ENCODE data around the gene SCN2A. TPM values are rescaled to one million over a fixed set of nuclear protein-coding genes. Genes with fewer than 3 reads are reported as not detected.

SCN2A gene
- total RNA-seq, 1 donor from 2014 or later = 0.16 TPM

GRCh38 chr2:165280356-165280755 lies 41.1 kb downstream of the SCN2A start:
- Mint-ChIP-seq H3K9me3 (no peaks in the 10 kb centered on the region), H3K4me1 (peaks cover 8% of the 10 kb centered on the region), H3K4me3 (no peak overlapping the region), H3K27me3 (no peaks in the 10 kb centered on the region), H3K27ac (no peak overlapping the region), H3K36me3 (ENCODE audit: low read depth) (no peaks in the 10 kb centered on the region)
- DNase-seq (no peak), ATAC-seq (ENCODE audit: low read depth) (no peak)
- intact Hi-C loops (cut with micrococcal nuclease) = no loop called here
- CTCF ChIA-PET = no interaction called here
- TF ChIP-seq CTCF (IDR thresholded peaks at IDR 0.05) = no peak
- POLR2A ChIA-PET = no interaction called here

GRCh38 chr2:165281387-165281786 lies 42.2 kb downstream of the SCN2A start:
- H3K4me1 Mint-ChIP-seq = peaks cover 8% of the 10 kb centered on the region

GRCh38 chr2:165283342-165283741 lies 44.1 kb downstream of the SCN2A start:
- no peak overlapping the region for H3K4me3 Mint-ChIP-seq
- CTCF ChIA-PET = no interaction called here
- ATAC-seq (ENCODE audit: low read depth) (no peak), DNase-seq (no peak)
- H3K27ac Mint-ChIP-seq = no peak overlapping the region
- intact Hi-C loops (cut with micrococcal nuclease) = no loop called here
- POLR2A ChIA-PET = no interaction called here
- TF ChIP-seq CTCF (IDR thresholded peaks at IDR 0.05) = no peak
- H3K4me1 Mint-ChIP-seq = no peaks in the 10 kb centered on the region
- H3K36me3 Mint-ChIP-seq (ENCODE audit: low read depth) = no peaks in the 10 kb centered on the region
- H3K27me3 Mint-ChIP-seq = no peaks in the 10 kb centered on the region
- H3K9me3 Mint-ChIP-seq = no peaks in the 10 kb centered on the region

More at GRCh38 chr2:165281387-165281786, 42.2 kb downstream of the SCN2A start:
- no peak overlapping the region for H3K4me3 Mint-ChIP-seq
- intact Hi-C loops (cut with micrococcal nuclease) = no loop called here
- no peak for TF ChIP-seq CTCF (IDR thresholded peaks at IDR 0.05)
- ATAC-seq (ENCODE audit: low read depth) = no peak
- H3K27me3 Mint-ChIP-seq = no peaks in the 10 kb centered on the region
- H3K27ac Mint-ChIP-seq = no peak overlapping the region
- POLR2A ChIA-PET = no interaction called here
- H3K36me3 Mint-ChIP-seq (ENCODE audit: low read depth) = no peaks in the 10 kb centered on the region
- CTCF ChIA-PET = no interaction called here
- DNase-seq = no peak
- no peaks in the 10 kb centered on the region for H3K9me3 Mint-ChIP-seq

DNA sequence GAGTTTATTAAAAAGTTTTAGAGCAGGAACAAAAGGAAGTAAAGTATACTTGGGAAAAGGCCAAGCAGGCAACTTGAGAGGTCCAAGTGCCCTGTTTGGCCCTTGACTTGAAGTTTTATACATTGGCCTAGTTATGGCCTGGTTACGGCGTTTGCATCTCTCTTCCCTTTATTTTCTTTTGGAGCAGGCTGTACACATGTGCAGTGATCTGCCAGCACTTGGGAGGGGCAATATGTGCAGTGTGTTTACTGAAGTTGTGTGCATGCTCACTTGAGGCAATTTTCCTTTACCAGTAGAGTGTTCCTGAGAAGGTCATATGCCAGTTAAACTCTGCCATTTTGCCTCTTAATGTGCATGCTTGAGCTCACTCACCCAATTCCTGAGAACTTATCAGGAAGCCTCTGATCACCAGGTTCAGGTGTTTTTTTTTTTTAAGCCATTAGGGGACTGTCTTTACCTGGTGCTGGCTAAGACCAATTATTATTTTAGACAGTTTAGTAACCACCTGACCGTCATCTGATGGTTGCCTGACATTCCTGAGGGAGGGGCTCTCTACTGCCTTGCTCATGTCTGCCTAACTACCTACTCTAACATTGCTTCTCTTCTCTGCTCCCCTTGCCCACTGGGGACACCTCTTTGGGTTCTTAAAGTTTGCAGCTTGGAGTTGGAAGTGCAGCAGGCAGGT lies 48.0 kb downstream of the SCN2A start:
- DNase-seq (no peak), ATAC-seq (ENCODE audit: low read depth) (no peak)
- Mint-ChIP-seq H3K36me3 (ENCODE audit: low read depth) (no peaks in the 10 kb centered on the region), H3K4me3 (no peak overlapping the region), H3K27ac (no peak overlapping the region), H3K27me3 (no peaks in the 10 kb centered on the region), H3K4me1 (no peaks in the 10 kb centered on the region), H3K9me3 (no peaks in the 10 kb centered on the region)
- no peak for TF ChIP-seq CTCF (IDR thresholded peaks at IDR 0.05)
- intact Hi-C loops (cut with micrococcal nuclease) = no loop called here
- CTCF ChIA-PET = interaction anchor here (0.7 kb wide), 1 partner anchor 21 kb away, joined by 3 read pairs; no protein-coding TSS in a partner anchor
- POLR2A ChIA-PET = no interaction called here

DNA sequence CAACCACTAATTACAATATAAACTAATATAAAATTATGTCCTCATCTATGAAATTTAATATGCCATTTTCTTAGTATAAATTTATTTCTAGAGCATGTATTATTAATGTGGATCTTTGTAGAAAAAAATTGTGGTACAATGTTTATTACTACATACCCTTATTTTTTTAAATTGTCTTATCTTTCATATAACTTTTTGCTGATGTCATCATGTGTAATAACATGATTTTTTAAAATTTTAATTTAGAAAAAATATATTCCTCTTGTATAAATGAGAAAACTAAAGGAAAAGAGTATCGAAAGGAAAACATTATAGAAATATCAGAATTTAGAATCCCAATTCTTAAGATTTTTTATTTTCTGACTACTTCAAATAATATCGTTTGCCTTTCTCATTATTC lies 49.9 kb downstream of the SCN2A start:
- no peak overlapping the region for H3K27ac Mint-ChIP-seq
- H3K4me1 Mint-ChIP-seq = peaks cover 4% of the 10 kb centered on the region
- TF ChIP-seq CTCF (IDR thresholded peaks at IDR 0.05) = no peak
- ATAC-seq (ENCODE audit: low read depth) (no peak), DNase-seq (no peak)
- intact Hi-C loops (cut with micrococcal nuclease) = no loop called here
- H3K36me3 Mint-ChIP-seq (ENCODE audit: low read depth) = no peaks in the 10 kb centered on the region
- ChIA-PET CTCF (no interaction called here), POLR2A (no interaction called here)
- no peak overlapping the region for H3K4me3 Mint-ChIP-seq
- H3K27me3 Mint-ChIP-seq = peaks cover 5% of the 10 kb centered on the region
- H3K9me3 Mint-ChIP-seq = no peaks in the 10 kb centered on the region

Data from activated B cell treated with CpG ODN at 0.5 μM for 24 hours (primary cell).